Measurements from ENCODE around the gene GRK2. TPM values are rescaled to one million over a fixed set of nuclear protein-coding genes. Genes with fewer than 3 reads are reported as not detected.

GRK2 gene
- total RNA-seq, 1 experiment from 2014 or later: 56.3 TPM

- peak within 1 kb of the TSS; percentile 89 for H3K14ac ChIP-seq (ENCODE audit: insufficient read depth, low read length)
- Mint-ChIP-seq H3K9me3 (no peaks in the 10 kb centered on the region; a peak in 2 of 5 replicates), H3K4me3 (peak within 1 kb of the TSS; percentile 90 to 95), H3K36me3 (ENCODE audit: insufficient read depth in 1 of 3, low read depth in 3 of 3) (peaks cover 13 to 44% (median 19%) of the 10 kb centered on the region in 3 experiments), H3K27me3 (ENCODE audit: low read depth) (peaks cover 2% of the 10 kb centered on the region; the same call in 1 of the 2 replicates), H3K4me1 (peaks cover 16 to 17% of the 10 kb centered on the region in 2 experiments), H3K27ac (peak within 1 kb of the TSS; percentile 94 to 98 (median 94); a peak in 5 of 7 replicates)
- no peak for TF ChIP-seq CTCF (conservative IDR thresholded peaks at IDR 0.05)
- H4K5ac ChIP-seq (ENCODE audit: insufficient read length, low read depth, low read length): no peak within 1 kb of the TSS
- H4K8ac ChIP-seq (replicated peaks; ENCODE audit: insufficient read length, low read depth, low read length): no peak within 1 kb of the TSS
- peak within 1 kb of the TSS; percentile 66 for H3K18ac ChIP-seq (ENCODE audit: insufficient read length, low read depth, low read length)
- peak within 1 kb of the TSS; percentile 73 for H3K9ac ChIP-seq (ENCODE audit: extremely low read depth, insufficient read length, low read length)
- H3K27ac ChIP-seq (ENCODE audit: insufficient read length, low read depth, low read length): peak within 1 kb of the TSS; percentile 64
- no peaks in the 10 kb centered on the region for H4K20me1 ChIP-seq (ENCODE audit: control insufficient read depth, insufficient read depth, insufficient read length)
- H3K4me1 ChIP-seq (ENCODE audit: insufficient read depth, low read length): peaks cover 4% of the 10 kb centered on the region; the same call in 1 of the 2 replicates
- H3K4me2 ChIP-seq (ENCODE audit: insufficient read depth, insufficient read length, low read length): peak within 1 kb of the TSS; percentile 84
- H2BK120ac ChIP-seq (ENCODE audit: low read depth, low read length, poor library complexity, severe bottlenecking): no peak within 1 kb of the TSS
- no peaks in the 10 kb centered on the region for H3K9me3 ChIP-seq (ENCODE audit: control insufficient read depth, low read depth, low read length)
- H3T11ph ChIP-seq (ENCODE audit: low read length): no peak within 1 kb of the TSS
- no peak within 1 kb of the TSS for H2AFZ ChIP-seq (ENCODE audit: low read length)
- no CpG with 5 or more reads among the region's 56 CpGs for WGBS (ENCODE audit: extremely low coverage, insufficient read length, low lambda C conversion rate)
- DNase-seq: no peak
- H3K79me2 ChIP-seq (ENCODE audit: insufficient read depth, low read length): no peaks in the 10 kb centered on the region
- no peak within 1 kb of the TSS for H2BK12ac ChIP-seq (ENCODE audit: insufficient read length, low read depth, low read length)
- no peak within 1 kb of the TSS for H2BK15ac ChIP-seq (ENCODE audit: low read depth, low read length)
- peaks cover 6% of the 10 kb centered on the region for H3K23me2 ChIP-seq (ENCODE audit: insufficient read length, low read depth, low read length, poor library complexity, severe bottlenecking)
- H3K56ac ChIP-seq (ENCODE audit: insufficient read length, low read depth, low read length): no peak within 1 kb of the TSS
- no peak within 1 kb of the TSS for H2AK5ac ChIP-seq (ENCODE audit: insufficient read length, low read length)
- H2BK20ac ChIP-seq (ENCODE audit: low read depth, low read length, poor library complexity, severe bottlenecking): no peak within 1 kb of the TSS
- H2BK5ac ChIP-seq (ENCODE audit: insufficient read length, low read length): no peak within 1 kb of the TSS
- no peak within 1 kb of the TSS; the same call in 1 of the 2 replicates for H3K4ac ChIP-seq (ENCODE audit: low read depth, low read length)
- no peaks in the 10 kb centered on the region for H3K79me1 ChIP-seq (ENCODE audit: insufficient read depth, low read depth, low read length, poor library complexity, severe bottlenecking)
- H4K91ac ChIP-seq (ENCODE audit: insufficient read length, low read depth, low read length): no peak within 1 kb of the TSS
- H3K23ac ChIP-seq (ENCODE audit: insufficient read length, low read depth, low read length): no peak within 1 kb of the TSS
- no peaks in the 10 kb centered on the region for H3K27me3 ChIP-seq (ENCODE audit: insufficient read depth, low read length)
Observed at GRCh38 chr11:67289226-67289650, 23.0 kb downstream of the GRK2 start, which contains the start of gene ANKRD13D. Gene ANKRD13D (plus strand): TSS chr11:67289303. CDS start chr11:67289461, 158 bp downstream.

All from H9 (cell line).